ENCODE measurements around the gene PMAIP1. TPM values are rescaled to one million over a fixed set of nuclear protein-coding genes. Genes with fewer than 3 reads are reported as not detected.

PMAIP1 gene
- total RNA-seq, 2 experiments from 2014 or later: 92.8 to 98.9 TPM

- peak overlapping the region; percentile 97 for H3K27ac Mint-ChIP-seq
- H3K27me3 Mint-ChIP-seq: no peaks in the 10 kb centered on the region
- ChIA-PET CTCF (interaction anchor here (2.0 kb wide), 1 partner anchor 25 kb away, joined by 7 read pairs; no protein-coding TSS in a partner anchor), POLR2A (interaction anchor here (1.2 to 6.3 kb wide), 6 partner anchors 16 to 54 kb away, joined by 5 to 136 read pairs (median 22); no protein-coding TSS in a partner anchor)
- intact Hi-C loops (cut with micrococcal nuclease): loop anchor here (5.0 to 10.0 kb wide), 2 partner anchors 65 to 548 kb away; partner anchors contain the start of gene LMAN1
- ATAC-seq (peak; percentile 5), DNase-seq (peak; percentile 41)
- peaks cover 57% of the 10 kb centered on the region for H3K4me1 Mint-ChIP-seq (ENCODE audit: low read depth)
- H3K9me3 Mint-ChIP-seq: no peaks in the 10 kb centered on the region
- TF ChIP-seq CTCF (IDR thresholded peaks at IDR 0.05): no peak
- peak overlapping the region; percentile 92 for H3K4me3 Mint-ChIP-seq
- peaks cover 50% of the 10 kb centered on the region for H3K36me3 Mint-ChIP-seq (ENCODE audit: low read depth)
These were observed 2.6 kb downstream of the PMAIP1 start for GRCh38 chr18:59902131-59902992.

- CTCF ChIA-PET: no interaction called here
- ATAC-seq: no peak
These were observed 3.3 kb downstream of the PMAIP1 start for GRCh38 chr18:59902993-59903610.

GRCh38 chr18:59904011-59904601 lies 4.3 kb downstream of the PMAIP1 start:
- Mint-ChIP-seq H3K4me3 (peak overlapping the region; percentile 55), H3K27ac (peak overlapping the region; percentile 89), H3K27me3 (no peaks in the 10 kb centered on the region), H3K36me3 (ENCODE audit: low read depth) (peaks cover 47% of the 10 kb centered on the region), H3K9me3 (no peaks in the 10 kb centered on the region), H3K4me1 (ENCODE audit: low read depth) (peaks cover 61% of the 10 kb centered on the region)
- DNase-seq: no peak
- no peak for TF ChIP-seq CTCF (IDR thresholded peaks at IDR 0.05)
- intact Hi-C loops (cut with micrococcal nuclease): loop anchor here (5.0 to 10.0 kb wide), 2 partner anchors 67 to 549 kb away; partner anchors contain the start of gene LMAN1
- ChIA-PET CTCF (interaction anchor here (1.2 kb wide), 1 partner anchor 15 kb away, joined by 4 read pairs; no protein-coding TSS in a partner anchor), POLR2A (interaction anchor here (0.6 to 2.2 kb wide), 5 partner anchors 17 to 81 kb away, joined by 3 to 5 read pairs (median 4); no protein-coding TSS in a partner anchor)
- no peak for ATAC-seq

More at GRCh38 chr18:59902993-59903610, 3.3 kb downstream of the PMAIP1 start:
- DNase-seq: no peak
- peaks cover 50% of the 10 kb centered on the region for H3K36me3 Mint-ChIP-seq (ENCODE audit: low read depth)
- peak overlapping the region; percentile 97 for H3K27ac Mint-ChIP-seq
- H3K4me3 Mint-ChIP-seq: peak overlapping the region; percentile 92
- no peak for TF ChIP-seq CTCF (IDR thresholded peaks at IDR 0.05)
- POLR2A ChIA-PET: interaction anchor here (1.1 to 6.3 kb wide), 3 partner anchors 18 to 21 kb away, joined by 4 to 136 read pairs (median 36); no protein-coding TSS in a partner anchor
- no peaks in the 10 kb centered on the region for H3K9me3 Mint-ChIP-seq
- intact Hi-C loops (cut with micrococcal nuclease): loop anchor here (5.0 to 10.0 kb wide), 2 partner anchors 66 to 548 kb away; partner anchors contain the start of gene LMAN1
- H3K27me3 Mint-ChIP-seq: no peaks in the 10 kb centered on the region
- peaks cover 59% of the 10 kb centered on the region for H3K4me1 Mint-ChIP-seq (ENCODE audit: low read depth)

GRCh38 chr18:59905686-59906091 lies 5.9 kb downstream of the PMAIP1 start:
- intact Hi-C loops (cut with micrococcal nuclease): loop anchor here (5.0 to 10.0 kb wide), 2 partner anchors 47 to 551 kb away; partner anchors contain the start of gene LMAN1
- ChIA-PET POLR2A (interaction anchor here (0.7 to 2.2 kb wide), 10 partner anchors 13 to 1445 kb away, joined by 3 to 5 read pairs (median 3); no protein-coding TSS in a partner anchor), CTCF (interaction anchor here (0.9 to 1.6 kb wide), 4 partner anchors 13 to 68 kb away, joined by 3 to 6 read pairs (median 4); no protein-coding TSS in a partner anchor)
- H3K4me1 Mint-ChIP-seq (ENCODE audit: low read depth): peaks cover 59% of the 10 kb centered on the region
- H3K27me3 Mint-ChIP-seq: no peaks in the 10 kb centered on the region
- ATAC-seq: no peak
- no peak overlapping the region for H3K4me3 Mint-ChIP-seq
- H3K9me3 Mint-ChIP-seq: no peaks in the 10 kb centered on the region
- no peak for DNase-seq
- H3K36me3 Mint-ChIP-seq (ENCODE audit: low read depth): peaks cover 39% of the 10 kb centered on the region
- peak overlapping the region; percentile 10 for H3K27ac Mint-ChIP-seq
- no peak for TF ChIP-seq CTCF (IDR thresholded peaks at IDR 0.05)
